HepG2 (cell line): ENCODE data around the gene YIPF3. TPM values are rescaled to one million over a fixed set of nuclear protein-coding genes. Genes with fewer than 3 reads are reported as not detected.
A peak's percentile ranks its signal among the peaks of the same experiment; 100 is the strongest.

ENCODE experiments used
- ATAC-seq: fragments of 200-7000 bp; cut with Tn5 transposase; 3 replicates; pipeline ENCODE4 v1.9.1; 2020; ENCODE audit warnings: mild to moderate bottlenecking, moderate library complexity
- BruUV-seq: library from RNA; stranded (reverse); fragments of 400-500 nt; replicated peaks from 2 replicates; lab custom pipeline; 2021; lab: Mats Ljungman, UMichigan
- CTCF ChIA-PET: fragments of 300-600 bp; formaldehyde crosslinking; extraction: SDS; loops from one replicate; lab custom pipeline; 2021; ENCODE audit warnings: low total read pairs, inconsistent platforms, low intra/inter-chr PET ratio; lab: Yijun Ruan, JAX
- POLR2A ChIA-PET: fragments of 350-600 bp; sonication (Branson Sonifier 250); formaldehyde crosslinking; loops from one replicate; lab custom pipeline; 2020; ENCODE audit warnings: antibody characterized with exemption, inconsistent platforms; lab: Yijun Ruan, JAX
- DNase-seq: peaks from one replicate; pipeline ENCODE4 v3.0.0-alpha.2; 2015; ENCODE audit warnings: low spot score
- FAIRE-seq: peaks from 3 replicates; lab custom pipeline; 2011; peaks lifted over from hg19 to GRCh38; lab: Jason Lieb, UNC
- H2AFZ ChIP-seq: one replicate; pipeline ENCODE4 v1.6.1; 2011; ENCODE audit warnings: low read length, inconsistent platforms
- H3K27ac ChIP-seq: fragments of 300-600 bp; 3 replicates; pipeline ENCODE4 v1.8.0; 2011; ENCODE audit warnings: mixed run types, mild to moderate bottlenecking, mixed read lengths, low read length, inconsistent platforms; ENCODE audit not compliant: insufficient read depth; ENCODE audit errors: extremely low read length
- H3K27me3 ChIP-seq, 2 experiments: fragments of 200-600 bp in 1 of 2; 2 replicates in 1 of 2; 3 replicates in 1 of 2; pipeline versions ENCODE4 v1.6.0 to v1.8.0; 2011; ENCODE audit warnings: low read length in 2 of 2, mild to moderate bottlenecking in 2 of 2, moderate library complexity in 2 of 2, inconsistent platforms in 1 of 2; ENCODE audit not compliant: insufficient read depth in 2 of 2, control insufficient read depth in 1 of 2
- H3K36me3 ChIP-seq, 2 experiments: fragments of 200-600 bp in 1 of 2; replicated peaks in 1 of 2; 2 replicates in 1 of 2; 3 replicates in 1 of 2; pipeline versions ENCODE4 v1.5.1 to v1.8.0; 2011; ENCODE audit warnings: low read length in 2 of 2, inconsistent platforms in 1 of 2; ENCODE audit not compliant: insufficient read depth in 2 of 2, control insufficient read depth in 1 of 2
- H3K4me1 ChIP-seq: 2 replicates; pipeline ENCODE4 v1.5.1; 2012; ENCODE audit warnings: low read length, inconsistent platforms; ENCODE audit not compliant: insufficient read depth
- H3K4me2 ChIP-seq: 2 replicates; pipeline ENCODE4 v1.6.0; 2011; ENCODE audit warnings: low read depth, low read length, inconsistent platforms
- H3K4me3 ChIP-seq, 3 experiments: fragments of 200-600 bp in 1 of 3; sonication (generic), shearing (Covaris generic) in 1 of 3; replicated peaks in 1 of 3; 2 replicates each; pipeline ENCODE4 v1.5.1; 2011 to 2016; ENCODE audit warnings: low read length in 3 of 3, inconsistent platforms in 2 of 3, low read depth in 2 of 3, mild to moderate bottlenecking in 2 of 3, control low read depth in 1 of 3, mixed read lengths in 1 of 3; ENCODE audit not compliant: insufficient read depth in 1 of 3
- H3K79me2 ChIP-seq: one replicate; pipeline ENCODE4 v1.6.1; 2011; ENCODE audit warnings: low read length, inconsistent platforms; ENCODE audit not compliant: insufficient read depth
- H3K9ac ChIP-seq: 2 replicates; pipeline ENCODE4 v1.6.0; 2011; ENCODE audit warnings: mild to moderate bottlenecking, low read depth, low read length, inconsistent platforms; ENCODE audit not compliant: insufficient read depth
- H3K9me3 ChIP-seq: 2 replicates; pipeline ENCODE4 v1.5.1; 2012; ENCODE audit warnings: mild to moderate bottlenecking, low read length
- H4K20me1 ChIP-seq: 2 replicates; pipeline ENCODE4 v1.6.0; 2011; ENCODE audit warnings: inconsistent platforms, mild to moderate bottlenecking, low read length, moderate library complexity; ENCODE audit not compliant: insufficient read depth
- AGO2 ChIP-seq: fragments of 200-400 bp; formaldehyde crosslinking; optimal IDR thresholded peaks from 2 replicates; pipeline ENCODE3; 2017; ENCODE audit warnings: mild to moderate bottlenecking, low read depth, low read length, moderate library complexity
- ETV6 ChIP-seq: sonication (generic); formaldehyde crosslinking; conservative IDR thresholded peaks from 2 replicates; pipeline ENCODE4 v1.4.0; 2020; ENCODE audit warnings: missing genetic modification reagents
- FOXP4 ChIP-seq: sonication (generic); formaldehyde crosslinking; IDR thresholded peaks from 2 replicates; pipeline ENCODE4 v1.4.0; 2020; ENCODE audit warnings: missing genetic modification reagents
- HDAC1 ChIP-seq: sonication (generic); formaldehyde crosslinking; IDR thresholded peaks from 2 replicates; pipeline ENCODE4 v1.5.1; 2020; ENCODE audit warnings: mild to moderate bottlenecking, missing genetic modification reagents
- HOXA3 ChIP-seq: sonication (generic); formaldehyde crosslinking; IDR thresholded peaks from 2 replicates; pipeline ENCODE4 v1.5.0; 2020; ENCODE audit warnings: missing genetic modification reagents
- JUN ChIP-seq: sonication (generic); formaldehyde crosslinking; IDR thresholded peaks from 2 replicates; pipeline ENCODE4 v1.4.0; 2020; ENCODE audit warnings: mild to moderate bottlenecking, missing genetic modification reagents
- MLLT10 ChIP-seq: sonication (generic); formaldehyde crosslinking; IDR thresholded peaks from 2 replicates; pipeline ENCODE4 v1.4.0; 2020; ENCODE audit warnings: missing genetic modification reagents
- NCOR1 ChIP-seq: fragments of 200-600 bp; sonication (generic); IDR thresholded peaks from 2 replicates; pipeline ENCODE4 v1.7.0; 2017; ENCODE audit warnings: antibody characterized with exemption, low read length, borderline replicate concordance
- PAF1 ChIP-seq: IDR thresholded peaks from 2 replicates; pipeline ENCODE4 v1.6.1; 2016; ENCODE audit warnings: missing genetic modification reagents, missing compliant biosample characterization
- PCBP1 ChIP-seq: fragments of 200-400 bp; formaldehyde crosslinking; IDR thresholded peaks from 2 replicates; pipeline ENCODE4 v1.6.1; 2017; ENCODE audit warnings: mild to moderate bottlenecking, low read depth, low read length, borderline replicate concordance
- SNAPC2 ChIP-seq: sonication (generic); formaldehyde crosslinking; IDR thresholded peaks from 2 replicates; pipeline ENCODE4 v1.8.1; 2022; ENCODE audit warnings: mild to moderate bottlenecking, missing genetic modification reagents
- TCF12 ChIP-seq, 2 experiments: fragments of 450-650 bp in 1 of 2; sonication (generic) in 1 of 2; formaldehyde crosslinking in 1 of 2; IDR thresholded peaks; 2 replicates each; pipeline versions ENCODE4 v1.6.1 to v1.8.0; 2017 to 2022; ENCODE audit warnings: antibody characterized with exemption in 1 of 2, mild to moderate bottlenecking in 1 of 2, missing genetic modification reagents in 1 of 2, moderate library complexity in 1 of 2
- ZBTB21 ChIP-seq: sonication (generic); formaldehyde crosslinking; IDR thresholded peaks from 2 replicates; pipeline ENCODE4 v1.4.0; 2020; ENCODE audit warnings: missing genetic modification reagents
- ZBTB3 ChIP-seq: sonication (generic); formaldehyde crosslinking; IDR thresholded peaks from 2 replicates; pipeline ENCODE4 v1.4.0; 2020; ENCODE audit warnings: low read depth, mild to moderate bottlenecking, moderate library complexity, missing genetic modification reagents, borderline replicate concordance
- ZNF207 ChIP-seq: fragments of 450-650 bp; IDR thresholded peaks from 2 replicates; pipeline ENCODE4 v1.6.1; 2016; ENCODE audit warnings: antibody characterized with exemption, borderline replicate concordance
- ZNF24 ChIP-seq: fragments of 450-650 bp; IDR thresholded peaks from 2 replicates; pipeline ENCODE4 v1.6.1; 2017; ENCODE audit warnings: antibody characterized with exemption, mild to moderate bottlenecking
- ZNF414 ChIP-seq: sonication (generic); formaldehyde crosslinking; IDR thresholded peaks from 2 replicates; pipeline ENCODE4 v1.5.0; 2020; ENCODE audit warnings: missing genetic modification reagents
- ZNF570 ChIP-seq: sonication (generic); formaldehyde crosslinking; IDR thresholded peaks from 2 replicates; pipeline ENCODE4 v1.4.0; 2020; ENCODE audit warnings: mild to moderate bottlenecking, missing genetic modification reagents, borderline replicate concordance
- ZNF572 ChIP-seq: sonication (generic); formaldehyde crosslinking; IDR thresholded peaks from 2 replicates; pipeline ENCODE4 v1.5.1; 2020; ENCODE audit warnings: mild to moderate bottlenecking, missing genetic modification reagents
- ZNF644 ChIP-seq: IDR thresholded peaks from 2 replicates; pipeline ENCODE4 v1.6.1; 2016; ENCODE audit warnings: low read depth
- ZNF768 ChIP-seq: sonication (generic); formaldehyde crosslinking; IDR thresholded peaks from 2 replicates; pipeline ENCODE4 v1.4.0; 2020; ENCODE audit warnings: missing genetic modification reagents
- WGBS: methylation state at CpG from one replicate; pipeline ENCODE4 v1.1.6; 2017; ENCODE audit warnings: low lambda C conversion rate; 5-methylcytosine and 5-hydroxymethylcytosine counted together
- in situ Hi-C: cut with HindIII; loops from 2 replicates; pipeline ENCODE4 v1.10.0; 2017; ENCODE audit warnings: low pct_unique_long_range_greater_than_20kb; ENCODE audit not compliant: extremely low pct_ligation_motif_present
- intact Hi-C: fragments of 100-400 bp; cut with micrococcal nuclease; formaldehyde crosslinking; loops from one replicate; pipeline ENCODE4 v1.10.0; 2022; ENCODE audit not compliant: unreplicated experiment
- polyA plus RNA-seq, 8 experiments: library from polyadenylated mRNA; depleted of rRNA in 3 of 8; stranded (reverse) in 7 of 8; unstranded in 1 of 8; fragments of >200 nt; fragmentation: Illumina TruSeq in 4 of 8; extraction: Trizol in 4 of 8; gene quantifications; 2 replicates each; pipeline versions ENCODE4 v1.2.1 to v1.2.3, GENCODE V29; 2011 to 2016; ENCODE audit warnings: low read depth in 4 of 8, missing spikeins in 1 of 8, mixed read lengths in 1 of 8; ENCODE audit not compliant: insufficient read depth in 1 of 8
- total RNA-seq, 5 experiments: library from RNA; depleted of rRNA; stranded (reverse); fragments of >200 nt; fragmentation: Illumina TruSeq; extraction: Trizol; gene quantifications; 2 replicates each; pipeline ENCODE4 v1.2.3, GENCODE V29; 2016; ENCODE audit warnings: low read depth in 1 of 5

YIPF3 gene
- total and polyA plus RNA-seq, 2 of the 13 experiments (the other 11 are each of a cell fraction or from before 2014, with no cell fraction given), result 107 to 206 TPM

- no peak for TF ChIP-seq ZNF644 (CRISPR knock-in tag)
- no peak for TF ChIP-seq ZBTB21 (CRISPR knock-in tag)
- TF ChIP-seq FOXP4 (CRISPR knock-in tag), result 0 out of 2 replicates have a peak, but pooled peaks have one; percentile 20
- no peak for TF ChIP-seq SNAPC2 (CRISPR knock-in tag)
- no peak for TF ChIP-seq MLLT10 (CRISPR knock-in tag)
- no peak for TF ChIP-seq ZNF24
- TF ChIP-seq ETV6 (CRISPR knock-in tag), result no peak
- TF ChIP-seq, all 625 proteins: peak for 248
These were observed 39.3 kb downstream of the YIPF3 start, which contains the start of gene TJAP1 (continued) for GRCh38 chr6:43477235-43478007.

DNA sequence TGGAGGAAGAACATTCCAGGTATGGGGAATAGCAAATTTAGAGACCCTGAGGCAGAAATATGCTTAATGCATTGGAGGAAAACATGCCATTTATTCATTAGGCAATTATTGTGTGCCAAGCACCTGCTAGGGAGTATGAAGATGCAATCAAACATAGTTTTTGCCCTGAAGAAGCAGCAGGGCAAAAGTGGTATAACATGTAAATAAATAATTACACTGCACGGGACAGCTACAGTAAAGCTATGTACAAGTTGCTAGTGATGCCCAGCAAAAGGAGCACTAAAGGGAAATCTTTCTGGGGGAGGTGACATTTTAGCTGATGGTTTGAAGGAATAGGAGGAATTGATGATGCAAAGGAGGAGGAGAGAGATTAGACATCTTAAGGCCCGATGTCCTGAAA is 40.0 kb downstream of the YIPF3 start:
- BruUV-seq, result no TSS peak
- in situ Hi-C loops (no loop called here), intact Hi-C loops (loop anchor here (2.0 kb wide), 1 partner anchor 14 kb away; no protein-coding TSS in a partner anchor)
- Histone ChIP-seq H3K4me3 (peak overlapping the region; percentile 78 to 97 (median 81)), H4K20me1 (no peaks in the 10 kb centered on the region), H3K4me1 (peaks cover 46% of the 10 kb centered on the region), H3K4me2 (peak overlapping the region; percentile 99), H3K36me3 (no peaks in the 10 kb centered on the region; a peak in 1 of 5 replicates), H3K9ac (peak overlapping the region; percentile 89), H3K27ac (no peak overlapping the region), H2AFZ (peak overlapping the region; percentile 99), H3K79me2 (peaks cover 33% of the 10 kb centered on the region), H3K27me3 (no peaks in the 10 kb centered on the region; a peak in 1 of 5 replicates), H3K9me3 (no peaks in the 10 kb centered on the region)
- FAIRE-seq, result no peak
- no peak for DNase-seq
- ChIA-PET CTCF (no interaction called here), POLR2A (interaction anchor here (0.7 to 6.5 kb wide), 12 partner anchors 11 to 492 kb away, joined by 3 to 141 read pairs (median 8); partner anchors contain the start of genes CUL9, LRRC73, POLR1C and PPP2R5D)
- 0 out of 3 replicates have a peak, but pooled peaks have one; percentile 7 for ATAC-seq
- 0% methylated on average over 2 of the region's 2 CpGs for WGBS
- TF ChIP-seq ZNF768 (CRISPR knock-in tag), result no peak
- TF ChIP-seq ZNF207, result no peak
- no peak for TF ChIP-seq AGO2
- no peak for TF ChIP-seq ZNF570
- 0 out of 2 replicates have a peak, but pooled peaks have one; percentile 5 for TF ChIP-seq ZBTB3 (CRISPR knock-in tag)
- no peak for TF ChIP-seq PAF1 (CRISPR knock-in tag)
- no peak for TF ChIP-seq TCF12 (IDR thresholded peaks at IDR 0.05)
- 0 out of 2 replicates have a peak, but pooled peaks have one; percentile 8 for TF ChIP-seq TCF12 (CRISPR knock-in tag; IDR thresholded peaks at IDR 0.05)
- no peak for TF ChIP-seq HOXA3 (CRISPR knock-in tag)
- no peak for TF ChIP-seq JUN (CRISPR knock-in tag)
- no peak for TF ChIP-seq HDAC1 (CRISPR knock-in tag)
- no peak for TF ChIP-seq NCOR1
- no peak for TF ChIP-seq ZNF414 (CRISPR knock-in tag)
- no peak for TF ChIP-seq ZNF572 (CRISPR knock-in tag)
- no peak for TF ChIP-seq ZNF644 (CRISPR knock-in tag)
- TF ChIP-seq PCBP1, result 0 out of 2 replicates have a peak, but pooled peaks have one; percentile 3
